Activated CD8-positive, alpha-beta memory T cell treated with anti-CD3 and anti-CD28 coated beads, Interleukin-2, amount 10 ng/mL, durations not matched to agents 7 days and 5 days (primary cell): ENCODE measurements around the gene TMTC3. TPM values are rescaled to one million over a fixed set of nuclear protein-coding genes. Genes with fewer than 3 reads are reported as not detected.
A peak's percentile ranks its signal among the peaks of the same experiment; 100 is the strongest.
"Not testable (repeated sequence)": the region's sequence is repeated elsewhere in the genome, so short reads cannot be mapped to it uniquely, and the experiment has no call there.

ENCODE experiments used
- ATAC-seq: fragments of 150-1000 bp; cut with Tn5 transposase; one replicate; pipeline ENCODE4 v1.10.0; 2021; ENCODE audit warnings: moderate library complexity
- CTCF ChIA-PET: fragments of 350-600 bp; sonication (Branson Sonifier 250); formaldehyde crosslinking; loops from one replicate; lab custom pipeline; 2021; ENCODE audit warnings: antibody characterized with exemption; lab: Charles Lee
- DNase-seq: peaks from one replicate; pipeline ENCODE4 v3.0.0-alpha.2; 2020
- H3K27ac Mint-ChIP-seq: one replicate; pipeline ENCODE4 v1.8.0; 2021; ENCODE audit warnings: mild to moderate bottlenecking, mixed read lengths
- H3K27me3 Mint-ChIP-seq: one replicate; pipeline ENCODE4 v1.8.0; 2021; ENCODE audit warnings: mixed read lengths
- H3K36me3 Mint-ChIP-seq: one replicate; pipeline ENCODE4 v1.8.0; 2021; ENCODE audit warnings: mild to moderate bottlenecking, mixed read lengths
- H3K4me1 Mint-ChIP-seq: one replicate; pipeline ENCODE4 v1.8.0; 2021; ENCODE audit warnings: mixed read lengths
- H3K4me3 Mint-ChIP-seq: one replicate; pipeline ENCODE4 v1.8.0; 2021; ENCODE audit warnings: mild to moderate bottlenecking, moderate library complexity, mixed read lengths
- H3K9me3 Mint-ChIP-seq: one replicate; pipeline ENCODE4 v1.8.0; 2022; ENCODE audit warnings: low read depth, mixed read lengths
- total RNA-seq, 2 experiments: library from RNA; stranded (reverse); gene quantifications; one replicate each; pipeline ENCODE4 v1.2.3, GENCODE V29; 2021

Gene TMTC3
- 1 to 10 TPM; 5.9 to 7.6 TPM for total RNA-seq

DNA sequence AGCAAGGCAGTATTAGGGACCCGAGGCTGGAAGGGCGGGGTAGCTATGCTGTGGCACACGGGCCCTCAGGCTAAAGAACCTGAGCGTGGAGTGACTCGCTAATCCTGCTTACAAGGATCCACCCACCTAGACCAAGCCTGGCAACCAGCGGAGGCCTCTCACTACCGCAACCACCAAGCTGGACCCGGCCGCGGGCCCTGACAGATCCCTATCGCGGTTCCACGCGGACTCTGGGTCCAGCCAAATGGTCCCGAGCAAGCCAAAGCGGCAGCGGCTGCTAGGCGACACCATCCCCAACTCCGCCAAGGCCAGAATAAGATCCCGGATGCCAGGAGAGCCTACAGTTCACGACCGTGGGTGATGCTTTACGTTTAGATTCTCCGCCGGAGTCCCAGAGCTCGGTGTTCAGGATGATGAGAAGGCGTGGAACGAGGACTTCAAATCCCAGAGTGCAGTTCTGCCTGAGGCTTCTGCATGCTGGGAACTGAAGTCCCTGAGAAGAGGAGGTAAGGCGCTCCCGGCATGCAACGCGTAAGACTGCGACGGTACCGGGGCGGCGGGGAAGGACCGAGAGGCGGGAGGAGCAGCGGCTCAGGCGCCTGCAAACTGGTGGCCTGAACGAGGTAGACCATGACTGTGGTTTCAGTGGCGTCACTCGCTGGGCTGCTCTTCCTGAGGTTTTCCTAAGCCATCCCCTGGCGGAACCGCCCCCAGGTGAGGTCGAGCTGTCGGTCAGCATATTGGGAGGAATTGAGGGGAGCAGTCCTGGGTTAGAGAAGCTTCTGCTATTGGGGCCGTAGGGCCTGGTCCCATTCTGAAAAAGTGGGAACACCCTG lies at the start of gene TMTC3, which contains the start of gene CEP290:
TMTC3 (plus strand) TSS at position 534 of the 836 bp plus-strand sequence. CDS start 6,009 bp downstream, outside the sequence.
CEP290 (minus strand) TSS at position 315 of the 836 bp plus-strand sequence. CDS start 781 bp downstream, outside the sequence.
- H3K9me3 Mint-ChIP-seq, result no peaks in the 10 kb centered on the region
- H3K27me3 Mint-ChIP-seq, result no peaks in the 10 kb centered on the region
- DNase-seq (peak; percentile 98), ATAC-seq (peak; percentile 96)
- peak within 1 kb of the TSS; percentile 87 for H3K4me3 Mint-ChIP-seq
- peak within 1 kb of the TSS; percentile 92 for H3K27ac Mint-ChIP-seq
- CTCF ChIA-PET, result interaction anchor here (0.8 to 1.4 kb wide), 5 partner anchors 10 to 158 kb away, joined by 3 to 4 read pairs (median 3); no protein-coding TSS in a partner anchor
- H3K4me1 Mint-ChIP-seq, result peaks cover 35% of the 10 kb centered on the region
- peaks cover 22% of the 10 kb centered on the region for H3K36me3 Mint-ChIP-seq

DNA sequence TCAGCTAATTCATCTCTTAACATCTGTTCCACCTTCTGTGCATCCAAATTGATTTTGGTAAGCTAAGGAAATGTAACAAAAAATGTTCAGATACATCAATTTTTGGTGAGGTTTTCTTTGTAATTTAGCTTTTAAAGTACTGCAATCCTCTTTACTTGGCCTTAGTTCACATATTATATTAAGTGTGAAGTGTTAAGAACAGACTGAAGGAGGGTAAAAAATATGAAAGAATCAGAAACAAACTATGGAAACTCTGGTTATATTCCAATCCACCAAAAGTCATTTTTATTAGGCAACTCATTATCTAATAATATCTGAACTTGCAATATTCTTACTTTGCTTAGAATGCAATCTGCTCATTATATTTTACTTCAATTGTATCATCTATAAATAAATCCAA lies 49.3 kb upstream of the TMTC3 start:
- H3K36me3 Mint-ChIP-seq, result peaks cover 10% of the 10 kb centered on the region
- H3K27ac Mint-ChIP-seq, result no peak overlapping the region
- CTCF ChIA-PET, result no interaction called here
- no peak for ATAC-seq
- H3K27me3 Mint-ChIP-seq, result no peaks in the 10 kb centered on the region
- no peaks in the 10 kb centered on the region for H3K9me3 Mint-ChIP-seq
- no peak overlapping the region for H3K4me3 Mint-ChIP-seq
- no peaks in the 10 kb centered on the region for H3K4me1 Mint-ChIP-seq
- no peak for DNase-seq

DNA sequence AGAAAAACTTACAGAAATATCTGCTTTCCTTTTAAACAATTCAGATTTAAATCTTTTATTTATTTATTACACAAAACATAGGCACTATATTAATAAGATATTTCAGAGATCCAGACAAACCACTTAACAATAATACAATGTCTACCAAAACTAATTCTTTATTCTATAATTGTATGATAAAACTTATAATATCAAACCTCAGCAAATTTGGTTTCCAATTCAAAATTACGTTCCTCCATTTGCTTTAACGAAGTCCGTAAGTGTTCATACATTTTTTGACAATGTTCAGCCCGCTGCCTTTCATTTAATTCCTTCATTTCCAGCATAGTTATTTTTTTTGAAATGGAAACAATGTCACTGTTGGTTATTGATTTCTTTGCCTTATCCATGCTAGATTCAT lies 48.5 kb upstream of the TMTC3 start:
- Mint-ChIP-seq H3K27me3 (no peaks in the 10 kb centered on the region), H3K4me1 (no peaks in the 10 kb centered on the region), H3K36me3 (peaks cover 9% of the 10 kb centered on the region), H3K4me3 (no peak overlapping the region), H3K27ac (no peak overlapping the region), H3K9me3 (no peaks in the 10 kb centered on the region)
- no peak for ATAC-seq
- no peak for DNase-seq
- CTCF ChIA-PET, result interaction anchor here (1.2 kb wide), 1 partner anchor 300 kb away, joined by 3 read pairs; no protein-coding TSS in a partner anchor

DNA sequence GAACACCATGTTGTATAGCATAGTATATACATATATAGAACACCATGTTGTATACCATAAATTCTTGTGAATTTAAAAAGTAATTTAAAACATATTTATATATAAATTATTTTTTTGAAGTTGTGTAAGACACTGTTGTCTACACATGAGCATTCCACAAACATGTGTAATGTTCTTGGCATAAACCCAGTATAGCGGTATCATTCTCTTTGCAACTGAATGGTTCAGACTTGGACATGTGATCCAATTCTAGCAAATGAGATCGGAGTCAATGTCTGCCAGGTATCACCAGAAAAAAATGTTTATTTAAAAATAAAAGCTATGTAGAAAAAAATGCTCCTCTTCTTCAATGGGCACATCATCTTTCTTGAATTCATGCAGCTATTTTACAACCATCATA lies 34.1 kb upstream of the TMTC3 start:
- DNase-seq (no peak), ATAC-seq (no peak)
- H3K9me3 Mint-ChIP-seq, result no peaks in the 10 kb centered on the region
- peaks cover 2% of the 10 kb centered on the region for H3K4me1 Mint-ChIP-seq
- H3K27ac Mint-ChIP-seq, result no peak overlapping the region
- CTCF ChIA-PET, result no interaction called here
- peaks cover 13% of the 10 kb centered on the region for H3K36me3 Mint-ChIP-seq
- no peaks in the 10 kb centered on the region for H3K27me3 Mint-ChIP-seq
- no peak overlapping the region for H3K4me3 Mint-ChIP-seq

DNA sequence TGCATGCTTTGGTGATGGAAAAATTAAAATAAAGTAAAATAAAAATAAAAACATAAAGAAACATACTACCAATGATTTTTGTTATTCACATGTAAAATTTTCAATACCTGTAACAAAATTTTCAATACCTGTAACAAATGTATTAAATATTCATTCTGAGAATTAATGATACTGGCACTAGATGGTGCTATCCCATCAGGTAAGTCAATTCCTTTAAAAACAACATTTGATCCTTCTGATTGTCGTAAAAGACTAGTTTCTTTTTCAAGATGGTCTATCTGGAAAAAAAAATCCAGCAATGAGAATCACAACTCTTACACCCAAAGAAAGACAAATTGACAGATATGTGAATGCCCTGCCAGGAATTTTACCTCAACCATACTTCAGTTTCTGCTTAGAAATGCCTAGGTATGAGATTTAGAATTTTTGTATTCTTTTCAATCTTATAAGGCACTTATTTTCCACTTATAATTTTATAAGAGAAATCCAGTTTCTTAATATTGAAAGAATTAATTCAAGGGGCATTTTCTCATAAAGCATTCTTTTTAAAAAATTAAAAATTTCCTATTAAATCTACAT lies 30.9 kb upstream of the TMTC3 start:
- H3K4me1 Mint-ChIP-seq, result peaks cover 2% of the 10 kb centered on the region
- no peak overlapping the region for H3K27ac Mint-ChIP-seq
- no peaks in the 10 kb centered on the region for H3K27me3 Mint-ChIP-seq
- DNase-seq, result no peak
- H3K4me3 Mint-ChIP-seq, result no peak overlapping the region
- no peaks in the 10 kb centered on the region for H3K9me3 Mint-ChIP-seq
- peaks cover 16% of the 10 kb centered on the region for H3K36me3 Mint-ChIP-seq
- CTCF ChIA-PET, result interaction anchor here (0.9 to 1.4 kb wide), 3 partner anchors 12 to 125 kb away, joined by 3 read pairs; partner anchors contain the start of genes CEP290 and TMTC3
- no peak for ATAC-seq

DNA sequence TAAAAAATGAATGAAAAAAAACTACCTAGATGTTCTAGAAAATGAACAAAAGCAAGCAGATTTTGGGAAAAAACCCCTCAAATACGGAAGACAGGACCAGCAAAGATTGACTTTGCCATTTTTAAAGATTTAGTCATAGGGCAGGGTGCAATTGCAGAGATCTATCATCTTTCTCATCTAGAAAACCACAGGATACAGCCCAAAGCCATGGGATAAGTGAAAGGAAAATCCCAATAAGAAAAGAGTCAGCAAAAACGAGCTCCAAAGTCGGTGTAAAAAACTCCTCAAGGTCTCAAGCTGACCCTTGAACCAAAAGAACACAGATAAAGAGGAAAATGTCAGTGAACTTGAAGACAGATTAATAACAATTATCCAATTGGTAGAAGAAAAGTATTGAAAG lies 28.2 kb upstream of the TMTC3 start:
- ATAC-seq, result no peak
- Mint-ChIP-seq H3K36me3 (peaks cover 28% of the 10 kb centered on the region), H3K27ac (no peak overlapping the region), H3K27me3 (no peaks in the 10 kb centered on the region), H3K4me3 (no peak overlapping the region), H3K4me1 (peaks cover 2% of the 10 kb centered on the region), H3K9me3 (no peaks in the 10 kb centered on the region)
- no peak for DNase-seq
- CTCF ChIA-PET, result no interaction called here

DNA sequence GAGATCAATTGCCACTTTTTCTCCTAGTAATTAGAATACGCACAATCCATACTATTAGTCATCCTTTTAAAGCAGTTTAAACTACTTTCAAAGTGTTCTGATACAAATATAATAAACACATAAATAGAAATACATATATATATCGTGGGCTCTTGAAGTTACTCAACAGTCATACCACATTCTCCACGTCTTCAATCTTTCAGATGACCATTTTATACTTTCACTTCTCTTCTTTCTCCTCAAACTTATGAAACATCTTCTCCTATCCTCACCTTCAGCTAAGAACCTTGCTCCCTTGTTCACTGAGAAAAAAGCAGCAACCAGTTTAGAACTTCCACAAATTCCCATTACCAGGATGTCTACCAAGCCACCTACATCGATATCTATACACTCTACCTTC lies 19.4 kb upstream of the TMTC3 start:
- CTCF ChIA-PET, result interaction anchor here (0.8 kb wide), 1 partner anchor 11 kb away, joined by 3 read pairs; no protein-coding TSS in a partner anchor
- Mint-ChIP-seq H3K4me3 (no peak overlapping the region), H3K9me3 (no peaks in the 10 kb centered on the region), H3K36me3 (peaks cover 13% of the 10 kb centered on the region), H3K4me1 (no peaks in the 10 kb centered on the region), H3K27me3 (no peaks in the 10 kb centered on the region), H3K27ac (no peak overlapping the region)
- DNase-seq, result no peak
- no peak for ATAC-seq

DNA sequence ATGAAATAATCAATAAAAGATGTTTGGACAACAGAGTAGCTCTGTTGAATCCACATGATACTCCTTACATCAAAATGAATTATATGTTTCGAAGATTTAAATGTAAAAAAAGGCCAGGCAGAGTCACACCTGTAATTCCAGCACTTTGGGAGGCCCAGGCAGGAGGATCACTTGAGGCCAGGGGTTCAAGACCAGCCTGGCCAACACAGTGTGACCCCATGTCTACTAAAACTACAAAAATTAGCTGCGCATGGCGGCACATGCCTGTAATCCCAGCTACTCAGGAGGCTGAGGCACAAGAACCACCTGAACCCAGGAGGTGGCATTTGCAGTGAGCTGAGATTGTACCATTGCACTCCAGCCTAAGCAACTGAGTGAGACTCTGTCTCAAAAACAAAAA lies 15.0 kb upstream of the TMTC3 start:
- Mint-ChIP-seq H3K4me1 (no peaks in the 10 kb centered on the region), H3K27me3 (no peaks in the 10 kb centered on the region), H3K9me3 (no peaks in the 10 kb centered on the region), H3K27ac (no peak overlapping the region), H3K36me3 (peaks cover 9% of the 10 kb centered on the region), H3K4me3 (no peak overlapping the region)
- DNase-seq (no peak), ATAC-seq (no peak)
- CTCF ChIA-PET, result no interaction called here

DNA sequence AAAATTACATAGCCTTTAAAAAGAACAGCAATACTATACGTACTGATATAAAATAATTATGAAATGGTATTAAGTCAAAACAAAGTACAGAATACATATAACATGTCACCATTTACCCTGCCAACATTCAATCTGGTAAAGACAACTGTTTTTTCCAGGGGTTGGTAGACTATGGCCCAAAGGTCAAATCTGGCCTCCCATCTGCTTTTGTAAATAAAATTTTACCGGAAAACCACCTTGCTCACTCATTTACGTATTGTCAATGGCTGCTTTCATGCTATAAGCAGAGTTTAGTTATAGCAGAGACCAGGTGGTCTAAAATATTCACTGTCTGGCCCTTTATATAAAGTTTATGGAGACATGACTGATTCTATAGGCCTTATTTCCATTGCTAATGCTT lies 14.3 kb upstream of the TMTC3 start:
- Mint-ChIP-seq H3K27me3 (no peaks in the 10 kb centered on the region), H3K9me3 (no peaks in the 10 kb centered on the region), H3K4me1 (peaks cover 3% of the 10 kb centered on the region), H3K4me3 (no peak overlapping the region), H3K27ac (no peak overlapping the region), H3K36me3 (peaks cover 16% of the 10 kb centered on the region)
- ATAC-seq, result no peak
- DNase-seq, result no peak
- CTCF ChIA-PET, result no interaction called here

DNA sequence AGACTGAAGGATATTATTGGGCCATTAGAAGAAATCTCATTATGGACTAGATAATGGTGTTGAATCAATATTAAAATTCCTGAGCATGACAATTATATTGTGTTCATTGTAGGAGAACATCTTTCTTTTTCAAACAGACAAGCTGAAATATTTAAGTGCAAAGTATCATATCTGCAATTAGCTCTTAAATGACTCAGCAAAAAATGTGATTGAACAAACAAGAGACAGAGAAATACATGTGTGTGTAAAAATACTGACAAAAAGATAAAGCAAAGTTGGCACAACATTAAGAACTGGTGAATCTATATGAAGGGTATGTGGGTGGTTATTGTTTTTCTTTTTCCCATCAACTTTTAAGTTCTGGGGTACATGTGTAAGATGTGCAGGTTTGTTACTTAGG lies 9.7 kb upstream of the TMTC3 start:
- CTCF ChIA-PET, result no interaction called here
- no peak overlapping the region for H3K27ac Mint-ChIP-seq
- H3K9me3 Mint-ChIP-seq, result no peaks in the 10 kb centered on the region
- ATAC-seq, result no peak
- peaks cover 3% of the 10 kb centered on the region for H3K4me1 Mint-ChIP-seq
- peaks cover 31% of the 10 kb centered on the region for H3K36me3 Mint-ChIP-seq
- H3K4me3 Mint-ChIP-seq, result no peak overlapping the region
- DNase-seq, result no peak
- no peaks in the 10 kb centered on the region for H3K27me3 Mint-ChIP-seq

DNA sequence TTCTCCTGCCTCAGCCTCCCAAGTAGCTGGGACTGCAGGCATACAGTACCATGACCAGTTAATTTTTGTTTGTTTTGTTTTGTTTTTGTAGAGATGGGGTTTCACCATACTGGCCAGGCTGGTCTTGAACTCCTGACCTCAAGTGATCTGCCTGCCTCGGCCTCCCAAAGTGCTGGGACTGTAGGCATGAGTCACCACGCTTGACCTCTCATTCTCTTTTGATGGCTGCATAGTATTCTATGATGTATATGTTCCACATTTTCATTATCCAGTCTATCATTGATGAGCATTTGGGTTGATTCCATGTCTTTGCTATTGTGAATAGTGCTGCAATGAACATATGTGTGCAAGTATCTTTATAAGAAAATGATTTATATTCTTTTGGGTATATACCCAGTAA lies 8.9 kb upstream of the TMTC3 start:
- peaks cover 37% of the 10 kb centered on the region for H3K36me3 Mint-ChIP-seq
- H3K27me3 Mint-ChIP-seq, DNase-seq, H3K4me1 Mint-ChIP-seq, H3K4me3 Mint-ChIP-seq, CTCF ChIA-PET, ATAC-seq, H3K9me3 Mint-ChIP-seq, H3K27ac Mint-ChIP-seq: not testable (repeated sequence)

DNA sequence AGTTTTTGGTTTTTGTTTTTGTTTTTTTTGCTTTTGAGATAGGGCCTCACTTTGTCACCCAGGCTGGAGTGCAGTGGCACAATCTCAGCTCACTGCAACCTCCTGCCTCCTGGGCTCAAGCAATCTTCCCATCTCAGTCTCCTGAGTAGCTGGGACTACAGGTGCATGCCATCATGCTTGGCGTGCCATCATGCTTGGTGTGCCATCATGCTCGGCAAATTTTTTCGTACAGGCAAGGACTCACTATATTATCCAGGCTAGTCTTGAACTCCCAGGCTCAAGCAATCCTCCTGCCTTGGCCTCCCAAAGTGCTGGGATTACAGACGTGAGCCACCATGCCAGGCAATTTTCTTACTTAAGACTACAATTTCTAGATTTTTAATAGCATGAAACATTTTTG lies 2.4 kb upstream of the TMTC3 start:
- H3K4me3 Mint-ChIP-seq, CTCF ChIA-PET: not testable (repeated sequence)
- peaks cover 26% of the 10 kb centered on the region for H3K4me1 Mint-ChIP-seq

DNA sequence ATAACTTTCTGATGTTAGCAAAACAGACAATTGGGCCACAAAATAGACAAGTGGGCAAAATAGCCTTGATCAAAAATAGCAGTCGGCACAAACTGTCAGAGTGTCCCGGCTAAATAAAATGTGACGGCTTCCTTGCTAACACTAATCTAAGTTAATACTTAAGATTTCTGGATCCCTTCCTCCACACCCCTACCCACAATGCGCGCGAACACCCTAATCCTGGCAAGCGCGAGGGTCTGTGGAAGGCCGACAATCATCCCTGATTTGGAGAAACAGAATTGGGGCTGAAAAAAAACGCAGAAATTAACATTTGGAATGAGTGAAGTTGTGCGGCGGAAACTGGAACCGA lies 708 bp upstream of the TMTC3 start:
- Mint-ChIP-seq H3K27ac (peak overlapping the region; percentile 92), H3K4me1 (peaks cover 35% of the 10 kb centered on the region), H3K4me3 (peak overlapping the region; percentile 87), H3K9me3 (no peaks in the 10 kb centered on the region), H3K36me3 (peaks cover 24% of the 10 kb centered on the region), H3K27me3 (no peaks in the 10 kb centered on the region)
- no peak for ATAC-seq
- DNase-seq, result no peak
- CTCF ChIA-PET, result interaction anchor here (0.9 to 1.4 kb wide), 4 partner anchors 13 to 158 kb away, joined by 3 to 4 read pairs (median 3); no protein-coding TSS in a partner anchor

More for the DNA sequence above, 2.4 kb upstream of the TMTC3 start:
- not testable (repeated sequence) for H3K9me3 Mint-ChIP-seq, H3K27me3 Mint-ChIP-seq, ATAC-seq, DNase-seq, H3K27ac Mint-ChIP-seq
- peaks cover 25% of the 10 kb centered on the region for H3K36me3 Mint-ChIP-seq
